DOHH2 (cell line): ENCODE measurements around the gene AHCYL1.

Experiments used
- EZH2phosphoT487 ChIP-seq: fragments of 200-600 bp; sonication (generic); IDR thresholded peaks from 2 replicates; pipeline ENCODE4 v1.6.1; 2017; ENCODE audit warnings: borderline replicate concordance, mild to moderate bottlenecking, antibody characterized with exemption, low read length, moderate library complexity, mixed read lengths
- TF ChIP-seq, protein P1 (sequence below): fragments of 200-600 bp; sonication (generic); IDR thresholded peaks from one replicate; pipeline ENCODE4 v1.5.1; 2014; ENCODE audit warnings: antibody characterized with exemption, mild to moderate bottlenecking, low read depth, low read length; ENCODE audit not compliant: poor library complexity, severe bottlenecking

DNA sequence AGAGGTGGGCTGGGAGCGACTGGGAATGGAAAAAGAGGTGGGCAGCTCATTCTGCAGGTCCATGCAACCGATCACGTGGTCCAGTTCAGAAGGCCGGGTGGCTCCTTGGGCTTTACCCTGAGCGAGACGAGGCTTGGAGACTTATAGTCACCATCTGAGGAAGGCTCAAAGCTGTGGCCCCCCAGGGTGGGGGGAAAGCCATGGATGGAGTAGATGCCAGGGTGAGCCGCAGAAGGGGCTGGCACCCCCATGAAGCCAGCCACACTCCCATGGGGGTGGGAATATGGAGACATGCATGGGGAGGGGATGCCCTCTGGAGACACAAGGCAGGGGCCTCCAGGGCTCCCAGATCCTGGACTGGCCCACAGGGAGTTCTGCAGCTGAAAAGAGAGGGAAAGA lies 76.1 kb downstream of the AHCYL1 start:
- TF ChIP-seq, protein P1, sequence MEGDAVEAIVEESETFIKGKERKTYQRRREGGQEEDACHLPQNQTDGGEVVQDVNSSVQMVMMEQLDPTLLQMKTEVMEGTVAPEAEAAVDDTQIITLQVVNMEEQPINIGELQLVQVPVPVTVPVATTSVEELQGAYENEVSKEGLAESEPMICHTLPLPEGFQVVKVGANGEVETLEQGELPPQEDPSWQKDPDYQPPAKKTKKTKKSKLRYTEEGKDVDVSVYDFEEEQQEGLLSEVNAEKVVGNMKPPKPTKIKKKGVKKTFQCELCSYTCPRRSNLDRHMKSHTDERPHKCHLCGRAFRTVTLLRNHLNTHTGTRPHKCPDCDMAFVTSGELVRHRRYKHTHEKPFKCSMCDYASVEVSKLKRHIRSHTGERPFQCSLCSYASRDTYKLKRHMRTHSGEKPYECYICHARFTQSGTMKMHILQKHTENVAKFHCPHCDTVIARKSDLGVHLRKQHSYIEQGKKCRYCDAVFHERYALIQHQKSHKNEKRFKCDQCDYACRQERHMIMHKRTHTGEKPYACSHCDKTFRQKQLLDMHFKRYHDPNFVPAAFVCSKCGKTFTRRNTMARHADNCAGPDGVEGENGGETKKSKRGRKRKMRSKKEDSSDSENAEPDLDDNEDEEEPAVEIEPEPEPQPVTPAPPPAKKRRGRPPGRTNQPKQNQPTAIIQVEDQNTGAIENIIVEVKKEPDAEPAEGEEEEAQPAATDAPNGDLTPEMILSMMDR, result no peak
- no peak for TF ChIP-seq EZH2phosphoT487
